ENCODE results near the gene TOR2A.

DNA sequence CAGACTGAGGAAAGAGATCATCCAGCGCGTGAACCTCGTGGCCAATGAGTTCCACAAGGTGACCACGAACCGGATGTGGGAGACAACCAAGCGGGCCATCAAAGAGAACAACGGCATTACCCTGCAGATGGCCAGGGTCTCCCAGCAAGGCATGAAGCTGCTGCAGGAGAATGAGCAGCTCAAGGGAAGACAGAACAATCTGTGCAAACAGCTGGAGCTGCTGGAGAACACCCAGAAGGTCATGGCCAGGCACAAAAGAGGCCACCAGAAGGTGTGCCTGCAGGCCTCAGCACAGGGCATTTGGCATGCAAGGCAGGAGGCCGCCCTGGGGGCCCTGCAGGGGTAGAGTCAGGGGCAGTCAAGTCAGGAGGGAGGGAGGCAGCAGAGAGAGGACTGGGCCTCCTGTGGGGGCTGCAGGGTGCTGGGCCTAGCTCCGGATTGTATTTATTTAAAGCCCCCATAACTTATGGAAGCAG is 23.8 kb downstream of the TOR2A start:
- TF ChIP-seq POLR2A (IDR thresholded peaks at IDR 0.05; ENCODE audit: low read length) (no peak), GATA1 (IDR thresholded peaks at IDR 0.05; ENCODE audit: low read depth, low read length) (no peak)
